HG03342 (cell line): ENCODE data around the gene ADGRL1.
"Not testable (repeated sequence)": the region's sequence is repeated elsewhere in the genome, so short reads cannot be mapped to it uniquely, and the experiment has no call there.

Experiments
- ATAC-seq: cut with Tn5 transposase; IDR thresholded peaks from one replicate; pipeline ENCODE4 v1.9.1; 2021; ENCODE audit warnings: mild to moderate bottlenecking, moderate library complexity; ENCODE audit not compliant: unreplicated experiment

ADGRL1 gene

DNA sequence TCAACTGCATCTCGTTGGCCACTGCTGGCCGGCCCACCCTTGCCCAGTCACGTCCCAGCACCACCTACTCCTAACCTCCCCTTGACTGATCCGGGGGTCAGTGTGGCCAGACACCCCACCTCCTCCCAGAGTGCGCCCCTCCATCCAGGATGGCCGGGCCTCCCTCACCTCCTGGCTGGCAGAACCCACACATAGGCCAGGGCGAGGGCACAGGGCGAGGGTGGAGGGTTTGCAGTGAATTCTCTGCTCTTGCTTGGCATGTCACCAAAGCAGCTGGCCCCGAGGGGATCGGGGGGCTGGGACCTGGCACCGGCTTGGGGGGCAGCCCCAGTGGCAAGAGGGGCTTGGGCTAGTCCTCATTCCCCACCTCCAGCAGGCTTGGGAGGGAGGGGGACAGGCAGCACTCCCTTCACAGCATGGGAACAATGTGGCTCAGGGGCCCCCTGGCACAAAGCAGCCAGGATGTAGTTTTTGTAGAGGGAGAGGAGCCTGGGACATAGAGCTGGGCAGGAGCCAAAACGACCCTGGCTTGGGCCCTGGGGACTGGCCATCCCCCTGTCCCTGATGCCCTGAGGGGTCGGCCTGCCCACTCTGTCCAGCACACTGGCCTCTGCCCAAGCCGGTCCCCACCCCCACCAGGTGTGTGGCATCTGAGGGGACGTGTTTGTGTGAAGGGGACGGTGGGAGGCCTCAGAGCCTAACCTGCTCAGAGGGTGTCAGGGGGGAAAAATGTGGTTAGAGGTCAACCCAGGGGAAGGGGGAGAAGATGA is 41.1 kb downstream of the ADGRL1 start:
- no peak for ATAC-seq

DNA sequence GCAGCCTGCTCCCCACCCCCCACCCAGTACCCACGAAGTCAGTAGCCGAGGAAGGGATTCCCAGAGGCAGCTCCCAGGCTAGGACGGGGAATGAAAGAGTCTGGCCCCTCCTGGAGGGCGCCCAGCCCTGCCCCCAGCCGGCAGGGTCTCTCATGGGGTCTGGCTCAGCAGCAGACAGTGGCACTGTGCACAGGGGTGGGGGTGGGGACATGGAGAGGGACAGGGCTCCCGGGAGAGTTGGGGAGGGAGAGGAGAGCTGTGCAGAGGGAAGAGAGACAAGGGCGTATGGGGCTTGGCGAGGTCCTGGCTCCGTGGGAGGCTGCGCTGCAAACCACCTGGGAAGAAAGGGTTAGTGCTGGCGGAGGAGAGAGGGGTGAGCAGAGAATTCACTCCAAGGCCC is 41.9 kb downstream of the ADGRL1 start:
- no peak for ATAC-seq

DNA sequence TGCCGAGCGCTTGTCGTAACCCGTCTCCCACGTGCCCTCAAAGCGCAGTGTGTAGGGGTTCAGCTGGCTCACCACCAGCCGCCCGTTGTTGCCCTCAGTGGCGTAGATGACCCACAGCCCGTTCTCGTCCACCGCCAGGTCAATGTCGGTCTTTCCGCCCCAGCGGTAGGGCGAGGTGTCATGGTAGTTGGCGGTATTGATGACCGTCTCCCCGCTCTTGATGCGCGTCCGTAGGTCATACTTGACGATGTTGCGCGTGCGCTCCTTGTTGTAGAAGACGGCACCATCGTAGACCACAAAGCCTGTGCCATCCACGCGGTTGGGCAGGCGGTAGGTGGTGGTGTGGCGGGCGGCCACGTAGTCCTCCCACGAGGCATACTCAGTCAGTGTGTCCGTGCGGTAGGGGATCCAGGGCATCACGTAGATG is 43.1 kb downstream of the ADGRL1 start:
- ATAC-seq: no peak

DNA sequence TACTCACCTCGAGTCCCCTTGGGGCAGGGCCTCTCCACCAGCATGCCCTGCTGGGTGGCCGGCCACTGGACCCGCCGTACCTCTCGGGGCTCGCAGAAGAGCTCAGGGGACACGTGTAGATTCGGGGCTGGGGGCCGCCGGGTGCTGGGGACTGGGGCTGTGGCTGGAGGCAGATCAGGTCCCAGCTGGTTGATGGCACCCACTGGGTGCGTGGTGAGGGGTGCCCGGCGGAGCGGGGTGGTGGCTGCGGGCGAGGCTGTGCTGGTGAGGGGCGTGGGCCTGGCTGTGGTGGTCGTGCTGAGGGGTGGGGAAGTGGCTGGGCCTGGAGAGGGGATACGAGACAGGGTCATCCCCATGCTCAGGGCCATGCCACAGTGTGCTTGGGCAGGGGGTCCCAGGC is 44.7 kb downstream of the ADGRL1 start:
- no peak for ATAC-seq

DNA sequence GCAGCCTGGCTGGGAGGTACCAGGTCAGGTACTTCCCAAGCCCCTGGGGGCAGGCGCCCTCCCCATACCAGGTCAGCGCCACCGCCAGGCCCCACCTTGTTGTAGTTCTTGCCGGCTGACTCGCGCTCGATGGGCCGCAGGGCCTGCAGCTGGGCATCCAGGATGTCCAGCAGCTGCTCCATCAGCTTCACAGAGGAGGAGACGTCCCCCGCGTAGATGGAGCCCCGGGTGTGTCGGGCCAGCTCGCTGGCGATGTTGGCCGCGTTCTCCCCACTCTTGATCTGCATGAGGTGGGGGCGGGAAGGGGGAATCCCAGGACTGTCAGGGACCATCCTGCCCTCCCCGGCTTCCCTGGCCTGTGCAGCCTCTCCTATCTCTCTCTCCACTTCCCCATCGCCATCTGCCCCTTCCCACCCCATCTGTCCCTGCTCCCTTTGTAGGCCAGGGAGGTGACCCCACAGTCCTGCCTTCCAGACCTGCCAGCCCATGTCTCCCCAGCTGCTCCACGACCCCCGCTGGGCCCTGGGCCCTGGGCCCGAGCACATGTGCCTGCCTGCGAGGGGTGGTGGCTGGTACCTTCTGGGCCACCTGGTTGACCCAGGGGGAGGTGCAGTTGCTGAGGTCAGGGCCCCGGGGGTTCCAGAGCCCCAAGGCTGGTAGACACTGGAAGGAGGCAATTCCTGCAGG is 45.8 kb downstream of the ADGRL1 start:
- no peak for ATAC-seq

DNA sequence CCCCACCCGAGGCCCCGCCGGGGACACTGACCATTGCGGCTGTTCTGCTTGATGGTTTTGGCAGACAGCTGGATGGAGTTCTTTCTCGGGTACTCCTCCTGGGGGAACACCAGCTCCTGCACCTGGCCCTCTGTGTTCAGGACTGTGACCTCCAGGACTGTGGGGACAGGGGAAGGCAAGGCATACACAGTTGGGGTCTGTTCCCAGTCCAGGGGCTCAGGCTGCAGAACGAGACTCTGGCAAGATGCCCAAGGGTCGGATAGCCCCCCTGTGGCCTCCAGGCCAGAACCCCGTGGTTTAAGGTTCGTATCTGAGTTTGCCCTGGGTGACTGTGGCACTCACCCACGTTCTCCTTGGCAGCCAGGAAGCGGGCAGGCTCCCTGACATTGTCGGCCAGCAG is 46.9 kb downstream of the ADGRL1 start:
- ATAC-seq: no peak

DNA sequence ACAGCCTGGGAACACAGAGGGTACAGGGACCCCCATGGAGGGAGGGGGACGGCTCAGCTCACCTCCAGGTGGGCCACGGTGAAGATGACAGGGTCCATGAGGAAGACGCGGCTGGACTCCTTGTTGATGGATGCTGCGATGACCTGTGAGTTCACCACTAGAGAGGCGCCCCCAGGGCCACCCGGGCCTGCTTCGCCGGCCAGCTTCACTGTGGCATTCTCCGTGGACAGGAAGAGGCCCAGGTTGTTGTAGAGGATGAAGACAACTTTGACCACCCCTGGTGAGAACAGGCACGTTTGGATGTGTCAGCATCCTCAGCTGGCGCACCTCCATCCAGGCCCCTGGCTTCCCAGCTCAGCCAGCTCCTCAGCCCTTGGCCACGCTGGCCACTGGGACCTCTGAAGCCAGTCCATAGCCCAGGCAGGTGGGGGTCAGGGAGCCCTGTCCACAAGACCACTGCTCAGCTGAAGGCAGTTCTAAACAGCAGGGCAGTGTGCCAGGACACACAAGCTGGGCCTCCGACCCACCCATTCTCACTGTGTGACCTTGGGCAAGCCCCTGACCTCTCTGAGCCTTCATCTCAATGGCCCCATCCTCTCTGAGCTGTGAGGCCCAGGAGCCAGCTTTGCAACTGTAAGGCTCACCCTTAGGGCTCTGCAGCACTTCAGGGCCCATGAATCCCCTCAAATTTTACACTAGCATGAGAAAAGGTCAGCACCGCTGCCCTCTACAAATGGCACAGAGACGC is 47.5 kb downstream of the ADGRL1 start:
- no peak for ATAC-seq

DNA sequence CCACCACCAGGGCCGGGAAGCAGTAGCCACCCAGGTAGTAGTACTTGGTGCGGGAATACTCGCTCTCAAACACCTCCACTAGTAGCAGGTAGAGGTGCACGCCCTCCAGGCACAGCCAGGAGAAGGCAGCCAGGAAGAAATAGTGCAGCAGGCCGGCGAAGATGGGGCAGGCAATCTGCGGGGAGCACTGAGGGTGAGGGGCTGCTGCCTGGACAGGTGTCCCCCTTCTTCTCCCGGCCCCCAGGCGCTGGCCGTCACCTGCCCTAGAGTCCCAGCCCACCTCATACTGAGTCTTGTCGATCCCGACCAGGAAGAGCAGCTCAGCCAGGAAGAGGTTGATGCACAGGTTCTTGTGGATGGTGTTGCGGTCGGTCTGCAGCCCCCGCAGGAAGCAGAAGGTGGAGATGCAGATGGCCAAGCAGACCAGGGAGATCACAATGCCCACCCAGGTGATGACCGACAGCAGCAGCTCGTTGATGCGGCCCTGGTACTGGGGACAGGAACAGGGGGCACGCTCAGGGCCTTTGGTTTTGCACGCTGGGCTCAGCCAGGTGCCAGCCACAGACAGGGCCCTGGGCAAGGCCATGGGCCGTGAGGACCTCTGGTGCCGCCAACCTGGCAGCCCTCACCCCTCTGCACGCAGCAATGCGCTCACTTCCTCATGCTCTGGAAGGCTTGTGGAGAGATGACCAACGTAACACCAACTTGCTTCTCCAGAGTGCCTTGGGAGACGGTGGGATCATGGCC is 48.8 kb downstream of the ADGRL1 start:
- ATAC-seq: no peak

DNA sequence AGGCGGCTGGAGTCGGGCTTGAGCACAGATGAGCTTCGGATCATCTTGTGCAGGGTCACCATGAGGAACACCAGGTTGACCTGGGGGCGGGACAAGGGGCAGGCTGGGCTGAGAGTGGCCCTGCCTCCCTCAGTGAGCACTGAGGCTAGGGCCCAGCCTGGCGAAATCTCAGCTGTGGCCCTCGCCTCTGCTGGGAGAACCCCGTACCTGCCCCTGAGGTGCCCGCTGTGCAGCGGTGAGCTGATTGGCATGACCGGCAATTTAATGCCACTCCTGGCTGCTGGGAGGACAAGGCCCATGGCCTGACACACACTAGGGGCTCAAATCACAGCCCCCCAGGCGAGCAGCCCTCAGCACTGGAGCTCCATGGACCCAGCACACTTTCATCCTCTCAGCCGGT is 49.8 kb downstream of the ADGRL1 start:
- ATAC-seq: no peak

DNA sequence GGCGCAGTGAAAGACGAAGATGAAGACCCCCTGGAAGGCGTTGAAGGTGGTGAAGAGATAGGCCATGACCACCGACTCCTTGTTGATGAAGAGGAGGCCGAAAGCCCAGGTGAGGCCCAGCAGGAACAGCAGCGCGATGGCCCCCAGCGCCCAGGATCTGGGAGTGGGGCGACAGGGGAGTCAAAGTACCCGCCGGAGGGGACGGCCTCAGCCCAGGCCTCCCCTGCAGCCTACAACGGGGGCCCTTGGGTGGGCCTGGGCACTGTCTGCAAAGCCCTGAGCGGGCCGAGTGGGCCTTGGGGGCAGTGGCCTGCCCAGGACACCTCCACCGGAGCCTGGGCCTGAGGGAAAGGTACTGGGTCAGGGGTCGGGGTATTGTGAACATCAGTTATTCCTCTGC is 50.6 kb downstream of the ADGRL1 start:
- no peak for ATAC-seq

DNA sequence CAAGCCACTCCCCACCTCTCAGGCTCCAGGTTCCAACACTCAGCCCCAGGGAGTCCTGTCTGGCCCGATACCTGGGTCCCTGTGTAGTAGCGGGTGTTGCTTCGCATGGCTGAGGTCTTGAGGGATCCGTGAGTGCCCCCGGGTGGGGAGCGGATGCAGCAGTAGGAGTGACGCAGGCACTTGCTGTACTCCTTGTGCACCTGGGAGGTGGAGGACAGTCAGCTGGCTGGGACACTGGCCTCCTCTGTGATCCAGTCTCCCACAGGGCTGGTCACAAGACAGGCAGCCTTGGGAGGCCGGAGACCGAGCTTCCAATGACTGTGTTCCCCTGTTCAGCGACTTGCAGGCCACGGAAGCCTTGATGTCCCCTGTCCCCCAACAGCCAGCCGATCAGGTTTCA is 53.3 kb downstream of the ADGRL1 start:
- ATAC-seq: no peak

DNA sequence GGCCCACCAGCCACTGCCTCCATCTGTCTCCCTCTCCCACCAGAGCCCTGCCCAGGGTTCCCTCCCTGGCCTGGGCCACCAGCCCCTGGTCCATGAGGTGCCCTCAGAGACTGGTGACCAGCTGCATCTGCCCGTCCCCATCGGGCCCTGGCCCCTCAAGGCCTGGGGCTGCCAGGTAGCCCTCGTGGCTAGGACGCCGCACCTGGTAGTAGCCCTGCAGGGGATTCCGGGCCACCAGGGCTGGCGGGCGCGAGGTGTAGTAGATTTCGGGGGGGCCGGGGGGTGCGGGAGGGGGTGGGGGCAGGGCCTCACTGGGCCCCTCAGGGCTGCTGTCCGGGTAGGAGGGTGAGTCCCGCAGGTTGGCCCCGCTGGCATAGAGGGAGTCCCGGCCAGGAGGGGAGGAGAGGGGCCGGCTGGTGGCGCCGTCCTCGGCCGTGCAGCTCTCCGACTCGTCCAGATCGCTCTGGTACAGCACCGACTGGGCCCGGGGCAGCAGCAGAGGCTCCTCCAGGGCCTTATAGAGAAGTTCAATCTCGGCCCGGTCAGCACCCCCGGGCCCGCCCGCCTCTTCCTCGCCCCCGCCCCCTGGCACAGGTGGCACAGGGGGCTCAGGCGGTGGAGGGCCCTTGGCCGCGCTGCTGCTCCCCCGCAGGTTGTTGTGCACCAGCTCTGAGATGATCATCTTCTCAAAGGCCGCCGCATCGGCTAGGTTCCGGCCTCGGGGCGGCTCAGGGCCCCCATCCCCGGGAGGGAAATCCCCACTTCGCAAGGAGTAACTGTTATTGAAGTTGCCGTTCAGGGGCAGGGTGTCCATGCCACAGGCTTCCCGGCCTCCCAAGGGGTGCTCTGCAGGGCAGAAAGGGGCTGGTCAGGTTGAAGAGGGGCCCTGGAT is 55.0 kb downstream of the ADGRL1 start:
- no peak for ATAC-seq

DNA sequence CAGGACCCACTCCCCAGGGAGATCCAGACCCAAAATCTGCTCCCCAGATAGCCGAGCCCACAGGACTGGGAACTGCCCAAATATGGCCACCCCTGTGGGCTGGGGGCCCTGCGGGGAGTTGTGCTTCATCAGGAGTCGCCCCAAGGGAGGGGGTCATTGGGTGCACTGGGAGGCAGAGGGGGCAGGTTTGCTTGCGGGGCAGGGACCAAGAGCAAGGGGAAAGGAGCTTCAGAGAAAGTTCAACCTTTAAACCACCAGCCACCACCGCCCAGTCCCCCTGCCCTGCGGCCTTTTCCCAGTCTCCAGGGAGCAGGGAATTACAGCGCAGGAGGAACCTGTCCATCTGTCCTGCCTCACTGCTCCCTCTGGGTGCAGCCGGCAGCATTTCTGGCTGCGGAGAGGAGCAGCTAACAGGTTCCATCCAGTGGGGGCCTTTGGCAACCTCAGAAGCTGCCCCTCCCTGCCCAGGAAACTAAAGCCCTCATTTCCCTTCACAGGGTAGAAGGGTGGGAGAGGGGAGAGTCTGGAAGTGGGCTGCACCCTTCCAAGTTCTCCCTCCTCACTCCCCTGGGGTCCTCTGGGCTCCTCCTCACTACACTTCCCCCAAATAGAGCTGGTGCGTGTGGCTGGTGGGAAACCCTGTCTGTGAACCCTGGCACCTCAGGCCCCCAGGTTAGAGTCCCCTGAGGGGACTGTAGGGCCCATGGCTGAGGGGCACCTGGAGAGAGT is 55.8 kb downstream of the ADGRL1 start:
- no peak for ATAC-seq

DNA sequence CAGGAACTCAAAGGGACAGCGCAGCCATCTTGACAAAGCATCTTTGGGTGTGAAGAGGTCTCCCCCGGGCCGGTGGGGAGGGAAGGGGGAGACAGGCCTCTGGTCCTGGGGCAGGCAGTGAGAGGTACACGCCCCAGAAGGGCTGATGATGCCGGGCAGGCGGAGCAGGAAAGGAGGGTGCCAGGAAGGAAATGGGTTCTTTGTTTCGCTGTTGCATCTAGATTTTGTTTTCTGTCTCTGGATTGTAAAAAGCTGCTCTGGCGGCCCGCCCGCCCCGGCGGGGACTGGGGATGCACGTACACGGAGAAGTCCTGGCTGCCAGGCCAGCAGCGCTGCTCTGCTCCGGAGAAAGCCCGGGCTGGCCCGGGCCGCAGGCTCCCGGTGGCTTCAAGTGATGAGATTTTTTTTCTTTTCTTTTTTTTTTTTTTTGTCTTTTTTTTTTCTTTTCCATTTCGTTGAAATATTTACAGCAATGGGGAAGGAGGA is 56.4 kb downstream of the ADGRL1 start:
- no peak for ATAC-seq

DNA sequence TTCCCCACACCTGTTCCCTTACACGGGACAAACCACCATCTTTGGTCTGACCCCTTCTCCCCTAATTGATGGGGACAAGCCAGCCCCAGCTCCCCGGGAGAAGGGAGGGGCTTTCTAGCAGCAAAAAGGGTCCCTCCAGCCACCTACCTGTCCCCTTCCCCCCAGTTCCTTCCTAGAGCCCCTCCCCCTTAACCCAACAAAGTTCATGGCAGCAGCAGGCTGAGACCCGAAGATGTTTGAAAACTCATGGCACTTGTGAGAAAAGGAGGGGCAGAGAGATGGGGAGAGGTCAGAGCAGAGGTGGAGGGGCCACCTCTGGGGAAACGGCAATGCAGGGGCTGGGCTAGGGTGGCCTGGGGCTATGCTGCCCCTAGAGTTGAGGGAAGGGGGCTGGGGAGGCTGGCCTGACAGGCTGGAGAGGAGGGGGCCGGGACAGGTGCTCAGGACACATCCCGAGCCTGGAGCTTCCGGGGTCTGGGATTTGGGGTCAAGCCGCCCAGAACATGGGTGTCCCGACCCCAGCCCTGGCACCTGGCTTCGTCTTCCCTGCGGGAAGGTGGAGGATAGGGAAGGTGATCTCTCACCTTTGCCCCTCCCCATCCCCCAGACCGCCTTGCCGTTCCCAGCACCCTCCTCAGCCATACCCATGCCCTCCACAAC is 57.1 kb downstream of the ADGRL1 start:
- no peak for ATAC-seq

DNA sequence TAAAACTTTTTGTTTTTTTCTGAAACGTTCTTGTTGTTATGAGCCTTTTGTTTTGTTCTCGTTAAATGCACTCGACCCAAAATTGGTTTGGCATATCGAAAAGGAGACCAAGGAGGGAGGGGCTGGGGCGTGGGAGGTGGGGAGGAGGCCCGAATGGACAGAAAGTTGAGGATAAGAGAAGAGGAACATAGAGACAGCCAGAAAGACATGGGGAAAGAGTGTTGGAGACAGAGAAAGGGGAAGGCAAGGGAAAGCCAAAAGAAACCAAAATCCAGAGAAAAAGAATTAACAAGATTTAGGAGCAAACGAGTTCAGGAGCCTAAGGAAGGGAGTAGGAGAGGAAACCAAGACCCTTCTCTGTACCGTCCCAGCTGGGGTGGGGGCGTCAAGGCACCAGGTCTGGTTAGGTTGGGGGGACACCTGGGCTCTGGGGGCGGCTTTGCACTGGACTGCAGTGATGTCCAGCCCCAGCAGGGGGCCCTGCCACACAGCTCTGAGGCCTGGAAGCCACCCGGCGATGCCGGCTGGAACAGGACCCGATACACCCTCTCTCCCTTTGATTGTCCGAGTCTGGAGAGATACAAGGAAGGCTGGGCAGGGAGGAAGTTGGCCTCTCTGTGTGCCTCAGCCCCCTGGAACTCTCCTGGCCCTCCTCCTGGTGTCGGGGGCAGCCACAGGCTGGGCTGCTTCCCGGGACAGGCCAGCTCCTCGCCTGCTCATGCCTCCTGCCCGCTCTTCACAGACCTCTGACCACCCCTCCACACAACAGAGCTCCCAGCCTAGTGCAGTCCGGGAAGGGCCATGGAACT is 58.0 kb downstream of the ADGRL1 start:
- ATAC-seq: no peak

DNA sequence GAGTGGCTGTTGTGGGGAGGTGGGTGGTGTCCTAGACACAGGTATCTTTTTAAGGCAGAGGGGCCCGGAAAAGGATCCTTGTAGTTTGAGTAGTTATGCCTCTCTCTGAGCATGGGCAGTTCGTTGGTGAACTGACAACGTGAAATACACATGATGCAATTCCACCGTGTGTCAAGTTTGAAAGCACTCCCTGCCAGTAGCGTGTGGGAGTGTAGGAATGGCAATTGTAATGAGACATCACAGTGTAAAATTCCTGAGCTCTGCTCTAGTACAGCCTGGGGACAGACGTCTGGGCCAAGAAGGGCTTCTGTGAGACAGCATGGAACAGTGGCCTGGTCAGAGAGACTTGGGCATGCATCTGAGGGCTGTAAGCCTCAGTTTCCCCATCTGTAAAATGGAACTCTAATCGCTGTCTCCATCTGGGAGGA is 59.2 kb downstream of the ADGRL1 start:
- no peak for ATAC-seq

DNA sequence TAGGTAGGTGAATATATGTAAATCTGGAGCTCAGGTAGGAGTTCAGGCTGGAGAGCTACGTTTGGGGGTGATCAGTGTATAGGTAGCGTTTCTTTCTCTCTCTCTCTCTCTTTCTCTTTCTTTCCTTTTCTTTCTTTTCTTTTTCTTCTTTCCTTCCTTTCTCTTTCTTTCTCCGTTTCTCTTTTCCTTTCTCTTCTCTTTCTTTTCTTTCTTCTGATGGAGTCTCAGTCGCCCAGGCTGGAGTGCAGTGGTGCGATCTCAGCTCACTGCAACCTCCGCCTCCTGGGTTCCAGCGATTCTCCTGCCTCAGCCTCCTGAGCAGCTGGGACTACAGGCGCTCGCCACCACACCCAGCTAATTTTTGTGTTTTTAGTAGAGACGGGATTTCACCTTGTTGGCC is 59.8 kb downstream of the ADGRL1 start:
- not testable (repeated sequence) for ATAC-seq
